Stomach (tissue), 9 donors: ENCODE measurements around the gene SEC61B. TPM values are rescaled to one million over a fixed set of nuclear protein-coding genes. Genes with fewer than 3 reads are reported as not detected.

Source experiments
- DNase-seq, 2 donors: peaks; one replicate each; pipeline versions ENCODE4 v3.0.0 to v3.0.0-alpha.2; 2013 to 2019
- H3K27ac ChIP-seq, 5 donors: fragments of 200-600 bp in 4 of 5; sonication (generic) in 4 of 5; one replicate each; pipeline ENCODE4 v1.5.1; 2013 to 2019; ENCODE audit warnings: mild to moderate bottlenecking in 1 of 5, moderate library complexity in 1 of 5
- H3K27me3 ChIP-seq, 3 donors: fragments of 200-600 bp; sonication (generic); one replicate each; pipeline ENCODE4 v1.5.1; 2017 to 2019; ENCODE audit warnings: mixed run types in 1 of 3
- H3K36me3 ChIP-seq, 4 donors: fragments of 200-600 bp; sonication (generic); 1 replicate in 3 of 4; 2 replicates in 1 of 4; pipeline ENCODE4 v1.5.1; 2016 to 2019
- H3K4me1 ChIP-seq, 4 donors: fragments of 200-600 bp; sonication (generic); one replicate each; pipeline ENCODE4 v1.5.1; 2016 to 2019
- H3K4me3 ChIP-seq, 4 donors: fragments of 200-600 bp; sonication (generic) in 3 of 4; one replicate each; pipeline ENCODE4 v1.5.1; 2016 to 2019; ENCODE audit warnings: mild to moderate bottlenecking in 1 of 4
- H3K9me3 ChIP-seq, 4 donors: fragments of 200-600 bp; sonication (generic); one replicate each; pipeline ENCODE4 v1.5.1; 2016 to 2019
- CTCF ChIP-seq, 7 experiments: fragments of 450-650 bp in 4 of 7; fragments of 200-600 bp in 3 of 7; sonication (generic) in 3 of 7; IDR thresholded peaks; one replicate each; pipeline ENCODE4 v1.5.1; 2016 to 2019; ENCODE audit warnings: antibody characterized with exemption in 7 of 7, control low read depth in 2 of 7, mild to moderate bottlenecking in 1 of 7
- EP300 ChIP-seq: sonication (generic); formaldehyde crosslinking; IDR thresholded peaks from one replicate; pipeline ENCODE4 v1.6.1; 2017; ENCODE audit warnings: antibody characterized with exemption
- POLR2A ChIP-seq, 4 donors: fragments of 450-650 bp; IDR thresholded peaks; one replicate each; pipeline ENCODE4 v1.6.1; 2016; ENCODE audit warnings: antibody characterized with exemption in 4 of 4, control low read depth in 2 of 4, mild to moderate bottlenecking in 1 of 4, moderate library complexity in 1 of 4
- POLR2AphosphoS5 ChIP-seq, 3 donors: sonication (generic); formaldehyde crosslinking; IDR thresholded peaks; one replicate each; pipeline ENCODE4 v1.6.1; 2016; ENCODE audit warnings: antibody characterized with exemption in 3 of 3
- WGBS, 5 donors: extraction: QIAGEN DNeasy Blood & Tissue Kit in 3 of 5; methylation state at CpG; one replicate each; pipeline versions ENCODE4 v1.1.5 to v1.1.7; 2013 to 2018; 5-methylcytosine and 5-hydroxymethylcytosine counted together
- intact Hi-C: fragments of 100-400 bp; cut with DNase I; formaldehyde crosslinking; loops from one replicate; pipeline ENCODE4 v1.15.1; 2023; ENCODE audit warnings: low total_unique reads
- polyA plus RNA-seq, 3 donors: library from polyadenylated mRNA; stranded (reverse); fragments of 200-250 nt; gene quantifications; one replicate each; pipeline ENCODE4 v1.2.3, GENCODE V29; 2013
- total RNA-seq, 5 donors: library from RNA; depleted of rRNA; stranded (reverse); fragments of >200 nt; gene quantifications; one replicate each; pipeline versions ENCODE4 v1.1.0 to v1.2.3, GENCODE V29; 2014 to 2016
- donor health status: healthy with polysubstance abuse.
- donor health status: Bipolar disorder and iron deficiency.
- donor health status: healthy.

SEC61B gene
- total and polyA plus RNA-seq, 8 donors, result 4.1 to 467 (median 161) TPM

GRCh38 chr9:99259231-99259918 lies 37.3 kb downstream of the SEC61B start:
- DNase-seq, result peak; percentile 73 to 77
- Histone ChIP-seq H3K4me1 (peaks cover 0 to 18% (median 13%) of the 10 kb centered on the region in 4 donors), H3K27ac (peak overlapping the region in 4 of 5 donors; percentile 35 to 77 (median 50)), H3K27me3 (no peaks in the 10 kb centered on the region), H3K4me3 (peak overlapping the region; percentile 29 to 46 (median 40)), H3K36me3 (no peaks in the 10 kb centered on the region), H3K9me3 (no peaks in the 10 kb centered on the region)
- intact Hi-C loops, result no loop called here
- TF ChIP-seq POLR2AphosphoS5 (IDR thresholded peaks at IDR 0.05), result peak in 1 of 3 donors; percentile 25
- no peak for TF ChIP-seq CTCF (IDR thresholded peaks at IDR 0.05)
- no peak for TF ChIP-seq POLR2A (IDR thresholded peaks at IDR 0.05)
- no peak for TF ChIP-seq EP300
- WGBS, 5 donors, result 14 to 34% (median 16%) methylated on average over 22 to 27 of the region's 27 CpGs

- Histone ChIP-seq H3K4me1 (peaks cover 4 to 26% (median 20%) of the 10 kb centered on the region in 4 donors), H3K27me3 (no peaks in the 10 kb centered on the region), H3K36me3 (no peaks in the 10 kb centered on the region), H3K9me3 (no peaks in the 10 kb centered on the region), H3K27ac (no peak overlapping the region), H3K4me3 (no peak overlapping the region)
- intact Hi-C loops, result no loop called here
- no peak for DNase-seq
- TF ChIP-seq CTCF (IDR thresholded peaks at IDR 0.05) (no peak), EP300 (no peak), POLR2A (IDR thresholded peaks at IDR 0.05) (no peak), POLR2AphosphoS5 (IDR thresholded peaks at IDR 0.05) (no peak)
- WGBS, 5 donors, result 78 to 89% (median 87%) methylated on average over 2 of the region's 2 CpGs
Observed at GRCh38 chr9:99261923-99262322, 39.8 kb downstream of the SEC61B start.

GRCh38 chr9:99262949-99263418 lies 40.9 kb downstream of the SEC61B start:
- intact Hi-C loops, result no loop called here
- H3K9me3 ChIP-seq, result no peaks in the 10 kb centered on the region
- H3K4me3 ChIP-seq, result no peak overlapping the region

More at GRCh38 chr9:99262949-99263418, 40.9 kb downstream of the SEC61B start:
- H3K27me3 ChIP-seq, result no peaks in the 10 kb centered on the region
- TF ChIP-seq EP300, result no peak
- no peak for TF ChIP-seq CTCF (IDR thresholded peaks at IDR 0.05)
- TF ChIP-seq POLR2AphosphoS5 (IDR thresholded peaks at IDR 0.05), result no peak
- no peak for TF ChIP-seq POLR2A (IDR thresholded peaks at IDR 0.05)
- DNase-seq, result no peak
- H3K27ac ChIP-seq, result no peak overlapping the region
- peaks cover 4 to 26% (median 20%) of the 10 kb centered on the region in 4 donors for H3K4me1 ChIP-seq
- no peaks in the 10 kb centered on the region for H3K36me3 ChIP-seq
- WGBS, 5 donors, result 80 to 86% (median 83%) methylated on average over 7 of the region's 7 CpGs
